HG03342 (cell line): ENCODE results near the gene SLC25A51.

Source experiments
- ATAC-seq: cut with Tn5 transposase; IDR thresholded peaks from one replicate; pipeline ENCODE4 v1.9.1; 2021; ENCODE audit warnings: mild to moderate bottlenecking, moderate library complexity; ENCODE audit not compliant: unreplicated experiment

The SLC25A51 gene

GRCh38 chr9:37840560-37841194, 63.2 kb downstream of the SLC25A51 start:
- no peak for ATAC-seq

- ATAC-seq, result no peak
Measured at GRCh38 chr9:37839496-37840461, 64.1 kb downstream of the SLC25A51 start.
